ENCODE measurements around the gene ABL2.

GRCh38 chr1:179095377-179095776, 134.1 kb downstream of the ABL2 start:
- TF ChIP-seq CTCF (conservative IDR thresholded peaks at IDR 0.05; ENCODE audit: low read depth, low read length) = no peak
- no peak for TF ChIP-seq EZH2 (IDR thresholded peaks at IDR 0.05; ENCODE audit: borderline replicate concordance, low read depth, low read length, poor library complexity, severe bottlenecking)

Data from A673 (cell line).